LNCAP (cell line): ENCODE data around the gene KBTBD8.
A peak's percentile ranks its signal among the peaks of the same experiment; 100 is the strongest.

Source experiments
- CTCF ChIP-seq: fragments of 450-650 bp; IDR thresholded peaks from 2 replicates; pipeline ENCODE4 v1.5.1; 2017; ENCODE audit warnings: mild to moderate bottlenecking

KBTBD8 gene

GRCh38 chr3:66989241-66989640, 8.9 kb upstream of the KBTBD8 start:
- no peak for TF ChIP-seq CTCF

GRCh38 chr3:66989860-66990696, 8.0 kb upstream of the KBTBD8 start:
- TF ChIP-seq CTCF = peak; percentile 22; the same call in 1 of the 2 replicates

- no peak for TF ChIP-seq CTCF
Observed at GRCh38 chr3:66991459-66991858, 6.6 kb upstream of the KBTBD8 start.

GRCh38 chr3:66993082-66993481, 5.0 kb upstream of the KBTBD8 start:
- no peak for TF ChIP-seq CTCF

GRCh38 chr3:66994588-66994987, 3.5 kb upstream of the KBTBD8 start:
- TF ChIP-seq CTCF = no peak

- no peak for TF ChIP-seq CTCF
Observed at GRCh38 chr3:66996696-66997095, 1.4 kb upstream of the KBTBD8 start.

GRCh38 chr3:66997560-66998112, 471 bp upstream of the KBTBD8 start:
- TF ChIP-seq CTCF = no peak
